GM10266 (cell line): ENCODE measurements around the gene ATF2.

Source experiments
- DNase-seq: peaks from one replicate; pipeline ENCODE4 v3.0.0; 2012; ENCODE audit errors: extremely low spot score
- TF ChIP-seq, protein P1 (sequence below): IDR thresholded peaks from 2 replicates; pipeline ENCODE4 v1.5.1; 2012; ENCODE audit warnings: mild to moderate bottlenecking, low read depth; ENCODE audit not compliant: control insufficient read depth, insufficient read depth; ENCODE audit errors: missing control alignments

The ATF2 gene

DNA sequence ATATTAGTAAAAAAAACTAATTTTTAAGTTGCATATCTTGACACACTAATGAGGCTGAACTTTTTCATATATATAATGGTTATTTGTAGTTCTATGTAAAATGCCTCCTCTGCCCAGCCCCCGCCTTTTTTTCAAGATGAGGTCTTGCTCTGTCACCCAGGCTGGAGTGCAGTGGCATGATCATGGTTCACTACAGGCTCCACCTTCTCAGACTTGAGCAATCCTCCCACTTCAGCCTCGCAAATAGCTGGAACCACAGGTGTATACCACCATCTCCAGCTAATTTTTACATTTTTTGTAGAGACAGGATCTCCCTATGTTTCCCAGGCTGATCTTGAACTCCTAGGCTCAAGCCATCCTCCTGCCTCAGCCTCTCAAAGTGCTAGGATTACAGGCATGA, 24.3 kb downstream of the ATF2 start:
- TF ChIP-seq, protein P1, sequence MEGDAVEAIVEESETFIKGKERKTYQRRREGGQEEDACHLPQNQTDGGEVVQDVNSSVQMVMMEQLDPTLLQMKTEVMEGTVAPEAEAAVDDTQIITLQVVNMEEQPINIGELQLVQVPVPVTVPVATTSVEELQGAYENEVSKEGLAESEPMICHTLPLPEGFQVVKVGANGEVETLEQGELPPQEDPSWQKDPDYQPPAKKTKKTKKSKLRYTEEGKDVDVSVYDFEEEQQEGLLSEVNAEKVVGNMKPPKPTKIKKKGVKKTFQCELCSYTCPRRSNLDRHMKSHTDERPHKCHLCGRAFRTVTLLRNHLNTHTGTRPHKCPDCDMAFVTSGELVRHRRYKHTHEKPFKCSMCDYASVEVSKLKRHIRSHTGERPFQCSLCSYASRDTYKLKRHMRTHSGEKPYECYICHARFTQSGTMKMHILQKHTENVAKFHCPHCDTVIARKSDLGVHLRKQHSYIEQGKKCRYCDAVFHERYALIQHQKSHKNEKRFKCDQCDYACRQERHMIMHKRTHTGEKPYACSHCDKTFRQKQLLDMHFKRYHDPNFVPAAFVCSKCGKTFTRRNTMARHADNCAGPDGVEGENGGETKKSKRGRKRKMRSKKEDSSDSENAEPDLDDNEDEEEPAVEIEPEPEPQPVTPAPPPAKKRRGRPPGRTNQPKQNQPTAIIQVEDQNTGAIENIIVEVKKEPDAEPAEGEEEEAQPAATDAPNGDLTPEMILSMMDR = no peak
- DNase-seq = no peak

DNA sequence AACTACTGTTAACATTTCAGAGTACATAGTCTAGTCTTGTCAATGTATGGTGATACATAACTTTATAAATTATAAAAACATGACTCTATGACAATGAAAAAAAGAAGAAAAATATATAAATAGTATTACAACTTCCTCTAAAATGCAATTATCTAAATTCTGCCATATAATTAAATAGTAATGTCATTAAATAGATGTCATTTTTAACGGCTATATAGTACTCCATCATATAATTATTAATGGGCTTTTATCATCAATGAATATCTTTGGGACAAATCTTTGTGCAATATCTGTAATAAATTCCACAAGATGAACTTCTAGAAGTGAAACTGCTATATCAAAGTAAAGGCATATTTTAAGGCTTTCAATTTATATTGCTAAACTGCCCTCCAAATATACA, 24.8 kb downstream of the ATF2 start:
- TF ChIP-seq, protein P1 = no peak

GRCh38 chr2:175140332-175140731, 27.7 kb downstream of the ATF2 start:
- DNase-seq = no peak
- TF ChIP-seq, protein P1 = no peak

More for the DNA sequence above, 24.8 kb downstream of the ATF2 start:
- DNase-seq = no peak

- DNase-seq = no peak
- TF ChIP-seq, protein P1 = no peak
Observed at GRCh38 chr2:175137793-175138192, 30.2 kb downstream of the ATF2 start.

DNA sequence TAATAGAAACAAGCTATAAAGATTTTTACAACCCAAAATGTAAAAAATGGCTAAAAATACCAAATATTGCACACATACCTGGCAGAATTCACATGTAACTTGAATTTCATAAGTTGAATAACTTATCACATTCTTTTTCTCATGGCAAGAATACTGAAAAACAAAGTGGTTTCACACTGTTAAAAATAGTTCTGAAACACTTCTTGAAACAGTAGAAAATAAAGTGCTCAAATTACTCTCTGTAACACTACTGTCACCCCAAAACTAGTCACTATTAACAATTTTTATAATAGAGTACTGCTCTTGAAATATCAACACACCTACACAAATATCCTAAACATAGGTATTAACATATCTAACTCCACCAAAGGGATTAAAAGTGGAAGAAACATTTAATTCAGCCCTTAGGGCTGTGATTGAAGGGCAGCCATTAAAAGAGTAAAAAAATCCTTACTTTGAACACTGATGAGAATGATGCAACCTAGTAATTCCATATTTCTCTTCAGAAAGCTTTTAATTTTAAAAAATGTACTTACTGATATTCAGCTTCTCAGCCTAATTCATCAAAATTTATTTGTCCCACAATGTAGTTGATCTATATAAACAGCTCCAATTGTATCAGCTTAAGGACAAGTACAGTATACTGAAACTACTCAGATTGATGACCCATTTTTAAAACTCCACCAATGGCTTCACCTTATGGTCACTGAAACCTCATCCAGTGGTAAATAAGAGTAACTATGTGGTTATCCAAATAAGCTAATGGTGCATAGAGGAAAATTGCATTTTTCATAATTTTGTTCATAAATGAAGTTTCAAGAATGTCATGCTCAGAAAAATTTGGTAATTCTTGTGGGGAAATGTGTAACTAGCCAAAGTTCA, 31.4 kb downstream of the ATF2 start:
- DNase-seq = peak; percentile 10
- TF ChIP-seq, protein P1 = no peak

DNA sequence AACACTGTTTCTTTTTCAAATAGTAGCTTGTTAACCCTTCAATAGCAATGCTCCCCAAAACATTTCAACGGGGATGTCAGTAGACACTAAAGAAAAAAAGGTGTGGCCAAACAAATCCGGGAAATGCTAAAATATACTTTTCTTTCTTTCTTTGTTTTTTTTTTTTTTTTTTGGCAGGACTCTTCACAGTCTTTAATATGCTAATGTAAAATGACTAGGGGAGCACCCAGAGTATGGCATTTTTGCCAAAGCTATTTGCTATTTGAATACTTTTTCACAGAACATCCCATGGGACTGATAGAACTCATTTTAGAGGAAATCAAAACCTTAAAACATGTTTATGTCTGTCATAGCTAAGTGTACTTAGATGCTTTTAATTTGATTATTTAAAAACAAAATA, 32.1 kb downstream of the ATF2 start:
- DNase-seq = no peak
- TF ChIP-seq, protein P1 = no peak

GRCh38 chr2:175135177-175135576, 32.8 kb downstream of the ATF2 start:
- TF ChIP-seq, protein P1 = no peak
- no peak for DNase-seq
